Measurements from ENCODE around the gene GNAT1.

GNAT1 gene

DNA sequence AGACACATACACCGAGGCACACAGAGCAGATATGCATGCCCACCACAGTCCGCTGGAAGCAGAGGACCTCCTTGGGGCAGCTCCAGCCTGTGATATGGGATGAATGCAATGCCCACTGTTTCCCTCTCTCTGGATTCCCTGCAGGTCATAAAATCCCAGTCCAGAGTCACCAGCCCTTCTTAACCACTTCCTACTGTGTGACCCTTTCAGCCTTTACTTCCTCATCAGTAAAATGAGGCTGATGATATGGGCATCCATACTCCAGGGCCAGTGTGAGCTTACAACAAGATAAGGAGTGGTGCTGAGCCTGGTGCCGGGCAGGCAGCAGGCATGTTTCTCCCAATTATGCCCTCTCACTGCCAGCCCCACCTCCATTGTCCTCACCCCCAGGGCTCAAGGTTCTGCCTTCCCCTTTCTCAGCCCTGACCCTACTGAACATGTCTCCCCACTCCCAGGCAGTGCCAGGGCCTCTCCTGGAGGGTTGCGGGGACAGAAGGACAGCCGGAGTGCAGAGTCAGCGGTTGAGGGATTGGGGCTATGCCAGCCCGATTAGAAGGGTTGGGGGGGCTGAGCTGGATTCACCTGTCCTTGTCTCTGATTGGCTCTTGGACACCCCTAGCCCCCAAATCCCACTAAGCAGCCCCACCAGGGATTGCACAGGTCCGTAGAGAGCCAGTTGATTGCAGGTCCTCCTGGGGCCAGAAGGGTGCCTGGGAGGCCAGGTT, at the start of gene GNAT1:
TSS of gene GNAT1 (plus strand) at position 675 of the 725 bp plus-strand sequence. CDS start 116 bp downstream, outside the sequence.
- no peak for ATAC-seq

DNA sequence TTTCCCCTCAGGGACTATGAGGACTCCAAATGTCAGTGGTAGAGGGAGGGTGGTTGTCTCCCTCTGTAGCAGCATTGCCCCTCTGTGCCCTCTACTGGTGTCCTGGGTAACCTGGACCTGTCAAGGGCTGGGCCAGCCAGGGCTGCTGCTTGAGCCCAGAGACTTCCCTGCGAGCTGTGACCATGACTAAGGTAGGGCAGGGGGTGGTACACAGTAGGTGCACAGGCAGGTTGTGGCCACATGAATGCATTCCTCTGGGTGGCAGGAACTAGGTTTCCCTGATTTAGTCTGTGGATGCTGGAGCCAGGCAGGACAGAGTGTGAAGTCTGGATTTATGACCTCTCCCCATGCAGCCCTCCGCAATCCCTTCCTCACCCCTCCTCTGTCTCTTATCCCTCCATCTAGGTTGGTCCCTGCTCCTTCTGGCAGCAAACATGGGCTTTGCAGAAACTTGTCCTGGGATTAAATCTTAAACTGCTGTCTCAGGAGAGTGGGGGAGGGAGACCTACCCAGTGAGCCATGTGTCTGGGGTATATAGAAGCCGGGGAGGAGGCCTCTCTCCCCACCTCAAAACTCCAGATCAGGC, 45.0 kb upstream of the GNAT1 start:
- no peak for ATAC-seq

GRCh38 chr3:50147016-50147415, 44.4 kb upstream of the GNAT1 start:
- no peak for ATAC-seq

GRCh38 chr3:50147447-50147846, 44.0 kb upstream of the GNAT1 start:
- ATAC-seq, result no peak

GRCh38 chr3:50147861-50148260, 43.5 kb upstream of the GNAT1 start:
- no peak for ATAC-seq

GRCh38 chr3:50150404-50150750, 41.0 kb upstream of the GNAT1 start:
- no peak for ATAC-seq

DNA sequence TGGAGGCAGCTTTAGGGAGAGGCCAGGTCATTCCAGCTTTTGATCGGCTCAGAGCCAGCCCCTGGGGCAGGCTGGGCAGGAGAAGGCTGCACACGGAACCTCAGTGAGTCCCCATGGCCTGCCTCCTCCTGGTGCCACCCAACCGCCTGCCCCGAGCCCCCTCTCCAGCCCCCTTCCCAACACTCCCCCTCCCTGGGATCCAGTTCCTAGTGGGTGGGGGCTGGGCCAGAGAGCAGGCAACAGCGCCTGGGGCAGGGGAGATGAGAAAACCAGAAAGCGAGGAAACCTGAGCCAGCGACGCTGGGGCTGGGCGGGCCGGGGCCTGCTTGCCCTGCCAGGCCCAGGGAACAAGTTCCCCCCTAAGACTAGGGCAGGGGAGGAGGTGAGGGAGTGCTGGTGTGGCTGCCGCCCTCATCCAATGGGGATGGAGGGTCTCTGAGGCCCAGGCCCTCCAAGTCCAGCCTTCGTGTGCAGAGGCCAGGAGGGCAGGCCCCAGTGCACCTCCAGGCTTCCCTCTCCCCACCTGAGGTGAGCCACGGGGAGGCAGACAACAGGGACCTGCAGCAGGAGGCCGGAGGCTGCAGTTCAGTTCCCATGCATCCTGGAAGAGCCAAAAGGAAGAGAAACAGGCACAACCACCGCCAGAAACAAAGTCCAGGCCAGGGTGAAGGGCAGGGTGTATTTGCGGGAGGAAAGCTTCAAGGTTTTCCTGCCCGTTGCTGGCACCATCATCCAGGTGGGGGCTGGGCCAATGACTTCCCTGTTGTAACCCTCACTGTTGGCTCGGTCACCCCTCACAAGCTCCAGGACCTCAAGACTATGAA, 40.3 kb upstream of the GNAT1 start:
- no peak for ATAC-seq

DNA sequence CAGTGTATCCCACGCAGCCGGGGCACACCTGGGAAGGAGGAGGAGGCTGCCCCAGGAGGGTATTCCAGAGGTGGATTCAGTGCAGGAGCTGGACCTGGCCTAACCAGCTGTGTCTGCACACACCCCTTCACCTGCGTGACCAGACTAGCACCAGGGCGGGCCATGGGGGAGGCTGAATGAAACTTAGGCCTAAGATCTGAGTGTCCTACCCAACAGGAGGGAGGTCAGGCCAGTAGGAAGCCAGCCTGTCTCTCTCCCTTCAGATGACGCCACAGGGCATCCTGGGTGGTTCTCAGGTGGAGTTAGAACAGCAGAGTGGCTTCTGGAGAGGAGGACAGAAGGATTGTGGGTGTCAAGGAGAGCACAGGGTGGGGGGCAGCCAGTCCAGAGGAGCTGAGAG, 39.7 kb upstream of the GNAT1 start:
- no peak for ATAC-seq

GRCh38 chr3:50153782-50154475, 37.5 kb upstream of the GNAT1 start:
- no peak for ATAC-seq

DNA sequence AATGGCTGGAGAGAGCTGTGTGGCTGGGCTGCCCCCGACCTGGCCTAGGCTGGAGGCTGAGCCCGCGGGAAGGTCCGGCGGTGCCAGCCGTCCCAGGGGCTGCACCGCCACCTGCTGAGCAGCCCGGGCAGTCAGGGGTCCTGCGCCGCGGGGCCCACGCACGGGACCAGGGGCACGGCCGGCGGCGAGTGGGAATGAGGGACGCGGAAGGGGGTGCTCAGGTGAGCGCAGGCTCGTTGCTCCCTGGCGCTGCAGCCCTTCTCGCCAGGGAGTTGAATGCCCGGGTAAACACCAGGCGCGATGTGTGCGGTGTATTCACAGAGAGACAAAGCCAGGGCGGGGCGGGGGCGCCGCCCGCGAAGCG, 37.0 kb upstream of the GNAT1 start:
- ATAC-seq, result peak; percentile 1 to 2

DNA sequence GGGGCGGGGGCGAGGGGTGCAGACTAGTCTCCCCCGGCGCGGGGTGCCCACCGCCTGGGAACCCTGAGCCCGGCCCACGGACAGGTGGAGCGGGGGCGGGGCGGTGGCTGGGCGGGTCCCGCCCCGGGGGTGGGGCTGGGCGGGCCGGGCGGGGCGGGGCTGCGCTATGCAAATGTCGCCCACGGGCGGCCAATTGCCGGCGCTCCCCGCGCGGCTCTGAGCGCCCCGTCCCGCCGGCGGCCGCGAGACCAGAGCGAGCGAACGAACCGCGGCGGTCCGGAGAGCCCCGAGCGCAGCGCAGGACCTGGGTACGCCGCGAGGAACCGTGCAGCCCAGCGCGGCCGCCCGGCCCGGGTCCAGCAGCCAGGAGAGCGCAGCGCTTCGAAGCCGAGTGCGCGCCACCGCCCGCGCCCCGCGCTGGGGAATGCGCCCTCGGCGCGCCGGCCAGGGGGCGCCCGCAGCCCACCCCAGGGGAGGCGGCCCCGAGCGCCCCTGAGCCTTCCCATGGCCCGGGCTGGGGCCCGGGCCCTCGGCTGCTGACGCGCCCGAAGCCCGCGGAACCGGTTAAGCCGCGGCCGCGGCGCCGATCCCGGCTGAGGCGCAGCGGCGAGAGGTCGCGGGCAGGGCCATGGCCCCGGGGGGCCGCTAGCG, 36.4 kb upstream of the GNAT1 start, which contains the start of gene SEMA3F:
TSS of gene SEMA3F (plus strand) at position 485 of the 651 bp plus-strand sequence. CDS start 4,299 bp downstream, outside the sequence.
- peak; percentile 85 to 86 for ATAC-seq

GRCh38 chr3:50155491-50155878, 35.9 kb upstream of the GNAT1 start:
- ATAC-seq, result no peak

DNA sequence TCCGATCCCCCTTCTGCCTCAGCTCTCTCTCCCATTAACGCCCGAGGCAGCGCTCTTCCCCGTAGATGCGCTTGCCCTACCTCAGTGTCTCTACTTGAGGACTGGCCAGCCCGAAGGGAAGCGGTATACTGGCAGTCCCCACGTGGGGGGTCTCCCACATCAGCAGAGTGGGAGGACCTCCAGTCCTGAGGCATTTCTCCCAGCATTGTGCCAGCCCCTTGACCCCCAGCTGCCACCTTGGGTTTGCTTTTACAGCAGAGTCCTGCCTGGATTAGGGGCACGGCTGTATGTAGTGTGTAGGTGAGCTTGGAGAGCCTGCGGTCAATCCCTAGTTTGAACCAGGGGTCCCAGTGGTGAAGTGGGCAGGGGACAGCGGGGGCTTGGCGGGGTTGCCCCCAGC, 35.5 kb upstream of the GNAT1 start:
- no peak for ATAC-seq

DNA sequence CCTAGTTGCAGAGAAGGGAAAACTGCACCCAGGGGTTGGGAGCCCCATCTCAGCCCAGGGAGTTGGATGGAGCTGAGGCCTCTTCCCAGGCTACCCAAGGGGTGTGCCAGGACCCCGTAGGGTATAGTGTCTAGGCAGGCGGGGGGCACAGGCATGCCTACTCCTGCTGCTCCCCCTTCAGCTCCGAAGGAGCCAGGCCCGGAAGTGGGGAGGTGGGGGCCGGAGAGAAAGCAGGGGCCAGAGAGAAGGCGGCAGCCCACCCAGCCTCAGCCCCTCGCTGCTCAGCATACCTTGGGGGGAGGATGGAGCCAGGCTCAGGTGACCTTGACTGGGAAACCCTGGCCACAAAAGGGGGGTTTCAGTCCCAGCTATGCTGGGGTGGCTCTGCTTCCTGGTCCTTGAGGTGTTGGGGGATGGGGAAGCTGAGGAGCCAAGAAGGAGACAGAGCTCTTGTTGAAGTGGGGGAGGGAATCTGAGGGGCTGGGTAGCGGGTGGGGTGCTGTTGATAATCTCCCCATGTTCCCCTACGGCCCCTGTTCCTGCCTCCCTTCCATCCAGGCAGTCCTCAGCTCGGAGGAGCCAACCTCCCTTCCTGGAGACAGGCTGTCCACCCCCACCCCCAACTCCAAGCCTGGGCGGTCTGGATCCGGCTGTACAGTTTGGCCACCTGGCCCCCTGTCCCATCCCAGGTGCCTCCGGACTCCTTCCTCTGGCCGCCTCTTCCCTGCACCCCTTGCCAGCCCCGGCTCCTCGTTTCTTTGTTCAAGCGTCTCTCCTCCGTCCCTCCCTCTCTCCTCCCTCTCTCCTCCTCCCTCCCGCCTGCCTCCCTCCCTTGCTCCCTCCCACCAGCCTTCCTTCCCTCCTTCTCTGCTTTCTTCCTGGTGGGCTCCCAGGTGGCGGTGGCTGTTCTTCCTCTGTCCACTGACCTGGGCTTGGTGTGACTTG, 34.6 kb upstream of the GNAT1 start:
- ATAC-seq, result no peak

GRCh38 chr3:50157827-50158529, 33.4 kb upstream of the GNAT1 start:
- ATAC-seq, result no peak

DNA sequence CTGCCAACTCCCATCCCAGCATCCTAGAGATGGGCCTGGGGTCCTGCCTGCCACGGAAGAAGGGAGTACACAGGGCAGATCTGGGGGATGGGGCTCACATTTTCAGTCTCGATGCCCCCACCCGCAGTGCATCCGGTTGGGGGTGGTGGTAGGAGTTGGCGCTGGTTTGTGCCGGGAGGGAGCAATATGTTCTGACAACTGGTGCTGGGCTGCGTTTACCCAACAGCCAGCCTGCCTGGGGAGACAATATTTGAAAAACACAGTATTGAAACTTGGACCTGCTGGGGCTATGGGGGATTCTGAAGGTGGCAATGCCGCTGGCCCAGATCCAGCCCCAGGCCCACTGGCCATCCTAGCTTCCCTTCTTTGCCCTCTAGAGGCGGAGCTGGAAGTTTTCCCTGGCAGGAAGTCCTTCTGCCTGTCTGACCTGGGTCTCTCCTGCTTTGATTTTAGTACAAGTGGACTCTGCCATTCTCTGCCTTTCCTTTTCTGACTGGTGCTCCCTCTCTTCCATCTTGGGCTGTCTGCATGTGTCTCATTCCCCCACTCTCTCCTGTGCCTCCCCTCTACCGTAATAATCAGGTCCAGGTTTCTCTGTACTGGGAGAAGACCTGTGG, 32.8 kb upstream of the GNAT1 start:
- no peak for ATAC-seq

DNA sequence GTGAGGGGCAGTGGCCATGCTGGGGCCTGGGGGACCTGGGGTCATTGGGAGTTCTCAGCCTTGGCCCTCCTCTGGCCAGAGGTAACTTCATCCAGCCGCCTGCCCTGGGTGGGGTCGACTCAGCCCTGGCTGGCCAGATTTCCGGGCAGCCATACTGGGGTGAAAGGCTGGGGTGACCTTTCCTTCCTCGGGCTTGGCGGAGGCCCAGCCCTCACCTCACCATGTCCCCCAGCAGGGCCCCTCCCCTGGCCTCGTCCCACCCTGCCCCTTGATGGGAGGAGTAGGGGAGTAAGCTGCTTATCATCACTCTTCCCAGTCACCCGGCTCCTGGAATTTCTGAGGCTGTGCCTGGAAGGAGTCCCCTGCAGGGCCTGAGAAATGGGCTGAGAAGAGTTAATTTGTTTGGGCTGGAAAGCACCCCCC, 30.8 kb upstream of the GNAT1 start:
- ATAC-seq, result no peak

- no peak for ATAC-seq
Observed at GRCh38 chr3:50161320-50161719, 30.1 kb upstream of the GNAT1 start.

GRCh38 chr3:50162034-50162883, 29.2 kb upstream of the GNAT1 start:
- ATAC-seq, result no peak
